Measurements from ENCODE around the gene PRSS16. TPM values are rescaled to one million over a fixed set of nuclear protein-coding genes. Genes with fewer than 3 reads are reported as not detected.

PRSS16 gene
- total and polyA plus RNA-seq, 9 of the 15 experiments (the other 6 are each of a cell fraction or from before 2014, with no cell fraction given), result 4.5 to 21.3 (median 12.1) TPM

DNA sequence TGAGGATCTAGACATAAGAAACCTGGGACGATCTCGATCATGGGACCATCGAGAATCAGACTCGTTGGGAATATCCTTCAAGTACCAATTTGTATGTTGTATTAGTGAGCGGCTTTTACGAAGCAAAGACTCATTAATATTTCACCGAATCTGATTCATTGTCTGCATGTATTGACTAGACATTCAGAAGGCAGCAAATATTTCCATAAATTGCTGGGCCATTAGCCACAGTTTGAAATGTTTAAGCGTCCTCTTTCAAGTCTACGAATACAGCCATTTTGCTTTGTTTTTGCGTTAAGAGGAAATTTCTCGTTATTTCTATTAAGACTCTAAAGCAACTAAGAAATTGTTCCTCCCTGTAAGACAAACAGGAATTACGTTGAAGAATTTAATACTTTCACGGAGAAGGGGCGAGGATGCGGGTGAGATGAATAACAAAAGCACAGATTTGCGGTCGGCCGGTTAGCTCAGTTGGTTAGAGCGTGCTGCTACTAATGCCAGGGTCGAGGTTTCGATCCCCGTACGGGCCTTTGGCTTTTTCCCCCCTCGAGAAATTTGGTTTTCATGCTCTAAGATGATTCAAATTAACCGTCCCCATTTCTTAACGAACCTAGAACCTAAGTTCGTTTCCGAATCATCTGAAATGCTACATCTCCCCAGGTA lies 46.1 kb downstream of the PRSS16 start (continued):
- TF ChIP-seq, protein P1, sequence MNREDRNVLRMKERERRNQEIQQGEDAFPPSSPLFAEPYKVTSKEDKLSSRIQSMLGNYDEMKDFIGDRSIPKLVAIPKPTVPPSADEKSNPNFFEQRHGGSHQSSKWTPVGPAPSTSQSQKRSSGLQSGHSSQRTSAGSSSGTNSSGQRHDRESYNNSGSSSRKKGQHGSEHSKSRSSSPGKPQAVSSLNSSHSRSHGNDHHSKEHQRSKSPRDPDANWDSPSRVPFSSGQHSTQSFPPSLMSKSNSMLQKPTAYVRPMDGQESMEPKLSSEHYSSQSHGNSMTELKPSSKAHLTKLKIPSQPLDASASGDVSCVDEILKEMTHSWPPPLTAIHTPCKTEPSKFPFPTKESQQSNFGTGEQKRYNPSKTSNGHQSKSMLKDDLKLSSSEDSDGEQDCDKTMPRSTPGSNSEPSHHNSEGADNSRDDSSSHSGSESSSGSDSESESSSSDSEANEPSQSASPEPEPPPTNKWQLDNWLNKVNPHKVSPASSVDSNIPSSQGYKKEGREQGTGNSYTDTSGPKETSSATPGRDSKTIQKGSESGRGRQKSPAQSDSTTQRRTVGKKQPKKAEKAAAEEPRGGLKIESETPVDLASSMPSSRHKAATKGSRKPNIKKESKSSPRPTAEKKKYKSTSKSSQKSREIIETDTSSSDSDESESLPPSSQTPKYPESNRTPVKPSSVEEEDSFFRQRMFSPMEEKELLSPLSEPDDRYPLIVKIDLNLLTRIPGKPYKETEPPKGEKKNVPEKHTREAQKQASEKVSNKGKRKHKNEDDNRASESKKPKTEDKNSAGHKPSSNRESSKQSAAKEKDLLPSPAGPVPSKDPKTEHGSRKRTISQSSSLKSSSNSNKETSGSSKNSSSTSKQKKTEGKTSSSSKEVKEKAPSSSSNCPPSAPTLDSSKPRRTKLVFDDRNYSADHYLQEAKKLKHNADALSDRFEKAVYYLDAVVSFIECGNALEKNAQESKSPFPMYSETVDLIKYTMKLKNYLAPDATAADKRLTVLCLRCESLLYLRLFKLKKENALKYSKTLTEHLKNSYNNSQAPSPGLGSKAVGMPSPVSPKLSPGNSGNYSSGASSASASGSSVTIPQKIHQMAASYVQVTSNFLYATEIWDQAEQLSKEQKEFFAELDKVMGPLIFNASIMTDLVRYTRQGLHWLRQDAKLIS (CRISPR knock-in tag; IDR thresholded peaks at IDR 0.05), result no peak
- TF ChIP-seq, protein P2, sequence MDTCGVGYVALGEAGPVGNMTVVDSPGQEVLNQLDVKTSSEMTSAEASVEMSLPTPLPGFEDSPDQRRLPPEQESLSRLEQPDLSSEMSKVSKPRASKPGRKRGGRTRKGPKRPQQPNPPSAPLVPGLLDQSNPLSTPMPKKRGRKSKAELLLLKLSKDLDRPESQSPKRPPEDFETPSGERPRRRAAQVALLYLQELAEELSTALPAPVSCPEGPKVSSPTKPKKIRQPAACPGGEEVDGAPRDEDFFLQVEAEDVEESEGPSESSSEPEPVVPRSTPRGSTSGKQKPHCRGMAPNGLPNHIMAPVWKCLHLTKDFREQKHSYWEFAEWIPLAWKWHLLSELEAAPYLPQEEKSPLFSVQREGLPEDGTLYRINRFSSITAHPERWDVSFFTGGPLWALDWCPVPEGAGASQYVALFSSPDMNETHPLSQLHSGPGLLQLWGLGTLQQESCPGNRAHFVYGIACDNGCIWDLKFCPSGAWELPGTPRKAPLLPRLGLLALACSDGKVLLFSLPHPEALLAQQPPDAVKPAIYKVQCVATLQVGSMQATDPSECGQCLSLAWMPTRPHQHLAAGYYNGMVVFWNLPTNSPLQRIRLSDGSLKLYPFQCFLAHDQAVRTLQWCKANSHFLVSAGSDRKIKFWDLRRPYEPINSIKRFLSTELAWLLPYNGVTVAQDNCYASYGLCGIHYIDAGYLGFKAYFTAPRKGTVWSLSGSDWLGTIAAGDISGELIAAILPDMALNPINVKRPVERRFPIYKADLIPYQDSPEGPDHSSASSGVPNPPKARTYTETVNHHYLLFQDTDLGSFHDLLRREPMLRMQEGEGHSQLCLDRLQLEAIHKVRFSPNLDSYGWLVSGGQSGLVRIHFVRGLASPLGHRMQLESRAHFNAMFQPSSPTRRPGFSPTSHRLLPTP (IDR thresholded peaks at IDR 0.05; ENCODE audit: borderline replicate concordance, extremely low read depth, insufficient read length), result peak; percentile 92
- TF ChIP-seq HLTF (IDR thresholded peaks at IDR 0.05) (peak; percentile 64; the same call in 1 of the 2 replicates), BCOR (IDR thresholded peaks at IDR 0.05) (peak; percentile 51; the same call in 1 of the 2 replicates), XRCC5 (IDR thresholded peaks at IDR 0.05; ENCODE audit: low read depth, low read length) (no peak), ZNF699 (CRISPR knock-in tag; IDR thresholded peaks at IDR 0.05; ENCODE audit: insufficient replicate concordance) (no peak), SRF (CRISPR knock-in tag; IDR thresholded peaks at IDR 0.05) (no peak)
- TF ChIP-seq, protein P3, sequence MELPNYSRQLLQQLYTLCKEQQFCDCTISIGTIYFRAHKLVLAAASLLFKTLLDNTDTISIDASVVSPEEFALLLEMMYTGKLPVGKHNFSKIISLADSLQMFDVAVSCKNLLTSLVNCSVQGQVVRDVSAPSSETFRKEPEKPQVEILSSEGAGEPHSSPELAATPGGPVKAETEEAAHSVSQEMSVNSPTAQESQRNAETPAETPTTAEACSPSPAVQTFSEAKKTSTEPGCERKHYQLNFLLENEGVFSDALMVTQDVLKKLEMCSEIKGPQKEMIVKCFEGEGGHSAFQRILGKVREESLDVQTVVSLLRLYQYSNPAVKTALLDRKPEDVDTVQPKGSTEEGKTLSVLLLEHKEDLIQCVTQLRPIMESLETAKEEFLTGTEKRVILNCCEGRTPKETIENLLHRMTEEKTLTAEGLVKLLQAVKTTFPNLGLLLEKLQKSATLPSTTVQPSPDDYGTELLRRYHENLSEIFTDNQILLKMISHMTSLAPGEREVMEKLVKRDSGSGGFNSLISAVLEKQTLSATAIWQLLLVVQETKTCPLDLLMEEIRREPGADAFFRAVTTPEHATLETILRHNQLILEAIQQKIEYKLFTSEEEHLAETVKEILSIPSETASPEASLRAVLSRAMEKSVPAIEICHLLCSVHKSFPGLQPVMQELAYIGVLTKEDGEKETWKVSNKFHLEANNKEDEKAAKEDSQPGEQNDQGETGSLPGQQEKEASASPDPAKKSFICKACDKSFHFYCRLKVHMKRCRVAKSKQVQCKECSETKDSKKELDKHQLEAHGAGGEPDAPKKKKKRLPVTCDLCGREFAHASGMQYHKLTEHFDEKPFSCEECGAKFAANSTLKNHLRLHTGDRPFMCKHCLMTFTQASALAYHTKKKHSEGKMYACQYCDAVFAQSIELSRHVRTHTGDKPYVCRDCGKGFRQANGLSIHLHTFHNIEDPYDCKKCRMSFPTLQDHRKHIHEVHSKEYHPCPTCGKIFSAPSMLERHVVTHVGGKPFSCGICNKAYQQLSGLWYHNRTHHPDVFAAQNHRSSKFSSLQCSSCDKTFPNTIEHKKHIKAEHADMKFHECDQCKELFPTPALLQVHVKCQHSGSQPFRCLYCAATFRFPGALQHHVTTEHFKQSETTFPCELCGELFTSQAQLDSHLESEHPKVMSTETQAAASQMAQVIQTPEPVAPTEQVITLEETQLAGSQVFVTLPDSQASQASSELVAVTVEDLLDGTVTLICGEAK (IDR thresholded peaks at IDR 0.05), result peak; percentile 79
- TF ChIP-seq, protein P3 (CRISPR knock-in tag; IDR thresholded peaks at IDR 0.05), result no peak

Data from K562 (cell line).